Measurements from ENCODE around the gene PLD2.

DNA sequence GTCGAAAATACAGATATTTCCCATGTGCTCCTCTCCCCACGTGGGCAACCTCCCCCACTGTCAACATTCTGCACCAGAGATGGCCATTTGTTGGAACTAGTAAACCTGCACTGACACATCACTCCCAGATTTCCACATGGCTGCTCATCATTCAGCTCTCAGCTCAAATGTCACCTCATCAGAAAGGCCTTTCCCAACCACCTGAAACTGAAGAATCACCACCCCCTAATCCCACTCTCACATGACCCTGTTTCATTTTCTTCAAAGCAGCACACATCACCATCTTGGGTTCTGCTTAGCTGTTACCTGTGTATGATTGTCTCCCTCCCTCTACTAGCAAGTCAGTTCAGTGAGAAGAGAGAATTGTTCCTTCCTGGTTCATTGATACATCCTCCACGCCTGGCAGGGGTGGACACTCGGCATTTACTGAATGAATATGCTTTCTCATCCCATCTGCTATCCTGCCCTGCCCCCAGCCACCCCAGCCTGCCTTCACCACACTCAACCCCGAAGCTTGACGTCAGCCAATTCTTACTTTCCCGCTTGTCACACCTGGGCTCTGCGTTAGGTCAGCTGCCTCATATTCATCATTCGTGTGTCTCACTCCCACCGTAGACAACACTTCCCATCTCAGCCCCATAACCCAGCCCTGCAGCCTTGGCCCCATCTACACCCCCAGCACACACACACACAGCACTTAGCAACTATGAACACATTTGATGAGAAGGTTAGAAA is 6.3 kb upstream of the PLD2 start:
- TF ChIP-seq, protein P1, sequence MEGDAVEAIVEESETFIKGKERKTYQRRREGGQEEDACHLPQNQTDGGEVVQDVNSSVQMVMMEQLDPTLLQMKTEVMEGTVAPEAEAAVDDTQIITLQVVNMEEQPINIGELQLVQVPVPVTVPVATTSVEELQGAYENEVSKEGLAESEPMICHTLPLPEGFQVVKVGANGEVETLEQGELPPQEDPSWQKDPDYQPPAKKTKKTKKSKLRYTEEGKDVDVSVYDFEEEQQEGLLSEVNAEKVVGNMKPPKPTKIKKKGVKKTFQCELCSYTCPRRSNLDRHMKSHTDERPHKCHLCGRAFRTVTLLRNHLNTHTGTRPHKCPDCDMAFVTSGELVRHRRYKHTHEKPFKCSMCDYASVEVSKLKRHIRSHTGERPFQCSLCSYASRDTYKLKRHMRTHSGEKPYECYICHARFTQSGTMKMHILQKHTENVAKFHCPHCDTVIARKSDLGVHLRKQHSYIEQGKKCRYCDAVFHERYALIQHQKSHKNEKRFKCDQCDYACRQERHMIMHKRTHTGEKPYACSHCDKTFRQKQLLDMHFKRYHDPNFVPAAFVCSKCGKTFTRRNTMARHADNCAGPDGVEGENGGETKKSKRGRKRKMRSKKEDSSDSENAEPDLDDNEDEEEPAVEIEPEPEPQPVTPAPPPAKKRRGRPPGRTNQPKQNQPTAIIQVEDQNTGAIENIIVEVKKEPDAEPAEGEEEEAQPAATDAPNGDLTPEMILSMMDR (conservative IDR thresholded peaks at IDR 0.05; ENCODE audit: low read depth, low read length): no peak
- no peak for TF ChIP-seq EZH2phosphoT487 (IDR thresholded peaks at IDR 0.05; ENCODE audit: borderline replicate concordance, low read length)
- TF ChIP-seq EZH2 (IDR thresholded peaks at IDR 0.05; ENCODE audit: low read length, unreplicated experiment): no peak
